ENCODE results near the gene CHID1. TPM values are rescaled to one million over a fixed set of nuclear protein-coding genes. Genes with fewer than 3 reads are reported as not detected.
A peak's percentile ranks its signal among the peaks of the same experiment; 100 is the strongest.

The CHID1 gene
- total and polyA plus RNA-seq, 9 of the 15 experiments (the other 6 are each of a cell fraction or from before 2014, with no cell fraction given) = 15.1 to 108 (median 39.8) TPM

- Histone ChIP-seq H3K79me2 (ENCODE audit: control insufficient read depth, insufficient read depth, low read length) (no peaks in the 10 kb centered on the region), H2AFZ (ENCODE audit: low read depth, low read length) (no peak overlapping the region), H3K4me1 (replicated peaks in 1 of 2; ENCODE audit: control insufficient read depth in 2 of 2, insufficient read depth in 2 of 2, low read length in 2 of 2) (peaks cover 0 to 68% of the 10 kb centered on the region in 2 experiments; a peak in 2 of 5 replicates), H3K27me3 (ENCODE audit: control insufficient read depth in 2 of 2, insufficient read depth in 2 of 2, low read length in 2 of 2) (no peaks in the 10 kb centered on the region), H3K9me1 (ENCODE audit: control insufficient read depth, insufficient read depth, low read length) (no peaks in the 10 kb centered on the region), H3K9ac (ENCODE audit: insufficient read depth in 1 of 2, low read depth in 2 of 2, low read length in 2 of 2) (peak overlapping the region in 1 of 2 experiments; percentile 4; a peak in 1 of 4 replicates), H3K36me3 (ENCODE audit: control insufficient read depth, insufficient read depth, low read length) (peaks cover 59% of the 10 kb centered on the region; the same call in 2 of the 3 replicates), H3K9me3 (replicated peaks; ENCODE audit: control insufficient read depth, insufficient read depth, low read depth, low read length) (no peaks in the 10 kb centered on the region), H3K27ac (ENCODE audit: extremely low read depth, low read depth, low read length) (no peak overlapping the region), H3K4me2 (ENCODE audit: insufficient read depth, low read length) (no peak overlapping the region), H3K4me3 (no peak overlapping the region), H4K20me1 (replicated peaks; ENCODE audit: control insufficient read depth, insufficient read depth, low read length) (no peaks in the 10 kb centered on the region; the same call in 1 of the 2 replicates)
- ChIA-PET POLR2A (interaction anchor here (0.6 to 1.0 kb wide), 2 partner anchors 10 to 106 kb away, joined by 3 read pairs; no protein-coding TSS in a partner anchor), CTCF (ENCODE audit: low intra/inter-chr PET ratio) (interaction anchor here (1.0 kb wide), 1 partner anchor 154 kb away, joined by 3 read pairs; no protein-coding TSS in a partner anchor)
- BruUV-seq (replicated peaks) = no TSS peak
- intact Hi-C loops (cut with micrococcal nuclease) (no loop called here), in situ Hi-C loops (cut with MboI) (no loop called here)
- no peak for DNase-seq (ENCODE audit: extremely low read depth in 1 of 4, low spot score in 3 of 4)
- TF ChIP-seq POLR2G (IDR thresholded peaks at IDR 0.05; ENCODE audit: low read depth, low read length) (peak; percentile 58), RBFOX2 (IDR thresholded peaks at IDR 0.05; ENCODE audit: low read depth, low read length) (peak; percentile 48; the same call in 1 of the 2 replicates), POLR2A (conservative IDR thresholded peaks at IDR 0.05) (0 out of 2 replicates have a peak, but pooled peaks have one; percentile 33), ZNF551 (CRISPR knock-in tag; IDR thresholded peaks at IDR 0.05) (no peak), SUPT5H (IDR thresholded peaks at IDR 0.05) (peak; percentile 22; the same call in 1 of the 2 replicates)
- WGBS (ENCODE audit: insufficient coverage, low coverage, missing lambda C conversion rate) = 88% methylated on average over 16 of the region's 17 CpGs
- no peak for FAIRE-seq
- no peak for ATAC-seq
Observed at GRCh38 chr11:897253-898142, 13.1 kb downstream of the CHID1 start.
